PFSK-1 (cell line): ENCODE results near the gene SEC14L3.
A peak's percentile ranks its signal among the peaks of the same experiment; 100 is the strongest.

Source experiments
- FOXP2 ChIP-seq: optimal IDR thresholded peaks from 2 replicates; pipeline ENCODE3; 2011; ENCODE audit warnings: borderline replicate concordance, control low read depth, inconsistent platforms; ENCODE audit not compliant: insufficient read depth; ENCODE audit errors: extremely low read length, extremely low read depth
- POLR2AphosphoS5 ChIP-seq: IDR thresholded peaks from 2 replicates; pipeline ENCODE4 v1.6.1; 2012; ENCODE audit warnings: low read depth, mild to moderate bottlenecking, control low read depth, low read length, moderate library complexity
- SIN3A ChIP-seq: IDR thresholded peaks from 2 replicates; pipeline ENCODE4 v1.6.1; 2012; ENCODE audit warnings: mild to moderate bottlenecking, low read length, moderate library complexity, borderline replicate concordance; ENCODE audit not compliant: insufficient read depth
- TAF1 ChIP-seq: IDR thresholded peaks from 2 replicates; pipeline ENCODE4 v1.6.1; 2012; ENCODE audit warnings: low read length, control low read depth, borderline replicate concordance; ENCODE audit not compliant: insufficient read depth
- TF ChIP-seq, protein P1 (sequence below), 2 experiments: IDR thresholded peaks; 2 replicates each; pipeline versions ENCODE4 v1.6.1 to v1.8.0; 2011 to 2012; ENCODE audit warnings: low read depth in 2 of 2, low read length in 2 of 2, control low read depth in 1 of 2, inconsistent platforms in 1 of 2, mild to moderate bottlenecking in 1 of 2, moderate library complexity in 1 of 2; ENCODE audit not compliant: insufficient read depth in 1 of 2

SEC14L3 gene

DNA sequence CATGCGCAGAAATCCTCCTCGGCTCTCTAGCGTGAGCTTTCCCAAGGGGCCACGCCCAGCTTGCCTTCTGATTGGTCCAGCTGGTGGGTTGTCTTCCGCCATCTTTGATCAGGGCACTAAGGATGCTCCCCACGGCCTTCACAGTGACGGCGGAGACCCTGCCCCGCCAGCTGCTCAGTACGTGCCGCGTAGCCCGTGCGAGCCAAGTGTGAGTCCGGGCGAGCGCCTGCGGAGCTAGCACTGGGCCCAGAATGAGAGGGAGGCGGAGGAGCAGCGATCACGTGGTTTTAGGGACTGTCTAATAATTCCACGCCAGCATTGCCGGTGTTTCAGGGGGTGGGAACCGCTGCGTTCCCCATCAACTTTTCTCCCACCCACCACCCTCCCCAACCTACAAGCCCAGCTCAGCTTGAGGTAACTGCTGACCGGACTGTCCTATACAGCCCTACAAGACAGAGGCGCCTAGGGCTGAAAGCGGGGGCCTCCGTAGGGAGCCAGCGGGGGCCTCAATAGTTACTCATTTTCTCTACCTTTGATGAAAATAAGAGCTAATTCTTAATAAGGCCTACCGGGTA is 47.8 kb downstream of the SEC14L3 start:
- peak; percentile 64 for TF ChIP-seq POLR2AphosphoS5
- TF ChIP-seq, protein P1, sequence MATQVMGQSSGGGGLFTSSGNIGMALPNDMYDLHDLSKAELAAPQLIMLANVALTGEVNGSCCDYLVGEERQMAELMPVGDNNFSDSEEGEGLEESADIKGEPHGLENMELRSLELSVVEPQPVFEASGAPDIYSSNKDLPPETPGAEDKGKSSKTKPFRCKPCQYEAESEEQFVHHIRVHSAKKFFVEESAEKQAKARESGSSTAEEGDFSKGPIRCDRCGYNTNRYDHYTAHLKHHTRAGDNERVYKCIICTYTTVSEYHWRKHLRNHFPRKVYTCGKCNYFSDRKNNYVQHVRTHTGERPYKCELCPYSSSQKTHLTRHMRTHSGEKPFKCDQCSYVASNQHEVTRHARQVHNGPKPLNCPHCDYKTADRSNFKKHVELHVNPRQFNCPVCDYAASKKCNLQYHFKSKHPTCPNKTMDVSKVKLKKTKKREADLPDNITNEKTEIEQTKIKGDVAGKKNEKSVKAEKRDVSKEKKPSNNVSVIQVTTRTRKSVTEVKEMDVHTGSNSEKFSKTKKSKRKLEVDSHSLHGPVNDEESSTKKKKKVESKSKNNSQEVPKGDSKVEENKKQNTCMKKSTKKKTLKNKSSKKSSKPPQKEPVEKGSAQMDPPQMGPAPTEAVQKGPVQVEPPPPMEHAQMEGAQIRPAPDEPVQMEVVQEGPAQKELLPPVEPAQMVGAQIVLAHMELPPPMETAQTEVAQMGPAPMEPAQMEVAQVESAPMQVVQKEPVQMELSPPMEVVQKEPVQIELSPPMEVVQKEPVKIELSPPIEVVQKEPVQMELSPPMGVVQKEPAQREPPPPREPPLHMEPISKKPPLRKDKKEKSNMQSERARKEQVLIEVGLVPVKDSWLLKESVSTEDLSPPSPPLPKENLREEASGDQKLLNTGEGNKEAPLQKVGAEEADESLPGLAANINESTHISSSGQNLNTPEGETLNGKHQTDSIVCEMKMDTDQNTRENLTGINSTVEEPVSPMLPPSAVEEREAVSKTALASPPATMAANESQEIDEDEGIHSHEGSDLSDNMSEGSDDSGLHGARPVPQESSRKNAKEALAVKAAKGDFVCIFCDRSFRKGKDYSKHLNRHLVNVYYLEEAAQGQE (IDR thresholded peaks at IDR 0.05; ENCODE audit: insufficient read depth in 1 of 2, low read depth in 2 of 2, low read length in 2 of 2), result no peak; a peak in 1 of 4 replicates
- TF ChIP-seq FOXP2, result peak; percentile 88
- TF ChIP-seq SIN3A, result no peak
- TF ChIP-seq TAF1, result peak; percentile 60; the same call in 1 of the 2 replicates

DNA sequence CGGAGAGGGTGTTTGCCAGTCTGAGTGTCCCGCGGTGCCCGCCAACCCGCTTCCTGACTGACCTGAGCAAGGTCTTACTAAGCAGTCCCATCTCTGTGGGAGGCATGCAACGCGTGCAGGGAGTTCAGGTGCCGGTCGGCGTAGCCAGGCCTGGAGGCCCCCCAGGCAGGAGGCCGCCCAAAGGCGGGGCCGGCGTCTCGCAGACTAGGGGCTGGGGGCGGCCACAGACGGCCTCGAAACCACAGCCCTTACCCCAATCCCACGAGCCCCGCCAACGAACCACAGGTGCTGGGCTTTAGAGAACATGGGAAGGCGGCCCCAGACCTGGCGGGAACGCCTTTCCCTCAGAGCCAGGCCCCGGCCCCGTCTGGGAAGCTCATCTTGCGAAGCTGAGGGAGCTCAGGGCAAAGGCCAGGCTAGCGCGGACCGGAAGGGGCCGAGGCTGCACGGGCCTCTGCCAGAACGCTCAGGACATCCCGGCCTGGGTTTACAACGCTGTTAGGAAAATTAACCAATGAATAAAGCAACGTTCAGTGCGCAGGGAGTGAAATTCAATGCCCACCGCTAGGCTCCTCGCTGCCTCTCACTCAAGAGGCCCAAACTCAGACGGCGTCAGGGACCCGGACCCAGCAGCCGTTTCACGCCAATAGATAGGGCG is 48.4 kb downstream of the SEC14L3 start:
- TF ChIP-seq, protein P1 (IDR thresholded peaks at IDR 0.05; ENCODE audit: insufficient read depth in 1 of 2, low read depth in 2 of 2, low read length in 2 of 2), result no peak
- TF ChIP-seq TAF1 (0 out of 2 replicates have a peak, but pooled peaks have one; percentile 35), SIN3A (0 out of 2 replicates have a peak, but pooled peaks have one; percentile 33), FOXP2 (no peak), POLR2AphosphoS5 (peak; percentile 69; the same call in 1 of the 2 replicates)

DNA sequence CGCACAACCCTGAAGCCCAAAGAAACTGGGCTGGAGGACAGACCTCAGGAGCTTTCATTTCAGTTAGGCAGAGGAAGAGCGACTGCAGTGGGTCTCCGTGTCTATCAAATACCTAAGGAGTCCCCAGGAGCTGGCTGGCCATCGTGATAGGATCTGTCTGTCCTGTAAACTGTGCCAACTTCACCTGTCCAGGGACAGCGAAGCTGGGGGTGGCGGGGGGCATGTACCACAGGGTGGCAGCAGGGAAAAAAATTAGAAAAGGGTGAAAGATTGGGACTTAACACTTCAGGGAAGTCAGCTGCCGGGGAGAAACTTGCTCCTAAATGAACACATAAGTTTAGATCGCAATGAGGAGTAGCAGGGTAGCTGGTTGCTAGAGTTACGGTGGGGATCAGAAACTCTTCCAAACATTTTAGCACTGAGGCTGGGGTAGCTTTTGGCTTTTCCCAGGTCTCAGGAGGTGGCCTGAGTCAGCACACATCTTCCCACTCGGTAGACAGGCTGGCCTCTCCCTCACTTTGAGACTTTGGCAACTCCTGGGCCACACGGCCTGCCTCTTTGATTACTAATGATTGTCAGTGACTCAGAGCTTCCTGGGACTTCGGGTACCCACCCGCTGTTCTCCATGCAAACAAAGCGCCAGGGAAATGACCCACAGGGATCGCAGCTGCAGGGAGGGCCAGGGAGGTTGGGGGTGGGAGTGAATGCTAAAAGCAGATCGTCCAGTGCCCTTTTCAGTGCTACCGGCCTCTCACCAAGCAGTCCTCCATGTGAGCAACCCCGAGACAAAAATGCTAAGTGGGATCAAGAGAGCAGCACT is 49.1 kb downstream of the SEC14L3 start:
- TF ChIP-seq TAF1 (no peak), POLR2AphosphoS5 (no peak), SIN3A (no peak), FOXP2 (no peak)
- TF ChIP-seq, protein P1 (IDR thresholded peaks at IDR 0.05; ENCODE audit: insufficient read depth in 1 of 2, low read depth in 2 of 2, low read length in 2 of 2), result no peak

DNA sequence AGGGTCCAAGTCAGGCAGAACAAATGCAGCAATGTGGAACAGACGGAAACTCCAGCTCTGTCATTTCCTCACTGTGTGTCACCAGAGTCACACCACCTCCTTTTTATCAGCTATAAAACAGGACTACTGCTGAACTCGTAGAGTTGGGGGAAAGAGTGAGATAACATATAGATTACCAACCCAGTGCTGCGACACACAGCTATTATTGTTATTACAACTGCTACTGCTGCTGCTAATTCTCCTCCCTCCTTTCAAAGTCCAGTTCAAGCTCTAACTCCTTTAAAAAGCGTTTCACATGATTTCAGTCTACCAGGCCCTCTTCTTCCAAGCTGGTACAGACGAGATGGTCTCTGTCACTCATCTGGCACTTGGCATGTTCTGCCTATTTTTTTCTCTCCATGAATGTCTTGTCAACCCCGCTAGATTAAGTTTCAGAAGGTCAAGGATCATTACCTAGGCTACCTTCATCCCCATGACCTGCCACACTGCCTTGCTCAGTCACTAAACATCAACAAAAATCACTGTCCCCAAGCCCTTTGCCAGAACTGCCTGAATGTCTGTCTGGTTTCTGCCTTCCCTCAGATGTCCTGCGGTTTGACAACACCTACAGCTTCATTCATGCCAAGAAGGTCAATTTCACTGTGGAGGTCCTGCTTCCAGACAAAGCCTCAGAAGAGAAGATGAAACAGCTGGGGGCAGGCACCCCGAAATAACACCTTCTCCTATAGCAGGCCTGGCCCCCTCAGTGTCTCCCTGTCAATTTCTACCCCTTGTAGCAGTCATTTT is 49.9 kb downstream of the SEC14L3 start:
- TF ChIP-seq FOXP2 (no peak), TAF1 (no peak), SIN3A (no peak), POLR2AphosphoS5 (no peak)
- TF ChIP-seq, protein P1 (IDR thresholded peaks at IDR 0.05; ENCODE audit: insufficient read depth in 1 of 2, low read depth in 2 of 2, low read length in 2 of 2), result no peak
